Liver (tissue), 9 donors: Measurements from ENCODE around the gene GRB2. TPM values are rescaled to one million over a fixed set of nuclear protein-coding genes. Genes with fewer than 3 reads are reported as not detected.

Experiments used
- DNase-seq: peaks from one replicate; pipeline ENCODE4 v3.0.0-alpha.2; 2017; ENCODE audit warnings: low spot score
- H3K27ac ChIP-seq, 2 donors: one replicate each; pipeline ENCODE4 v1.7.0; 2013; ENCODE audit warnings: inconsistent platforms in 2 of 2, low read length in 2 of 2, control low read depth in 1 of 2, low read depth in 1 of 2, mild to moderate bottlenecking in 1 of 2
- H3K27me3 ChIP-seq, 4 donors: one replicate each; pipeline versions ENCODE4 v1.6.1 to v1.7.0; 2013; ENCODE audit warnings: low read length in 3 of 4, inconsistent platforms in 1 of 4, mild to moderate bottlenecking in 1 of 4, moderate library complexity in 1 of 4; ENCODE audit not compliant: control insufficient read depth in 4 of 4, insufficient read depth in 4 of 4
- H3K36me3 ChIP-seq, 4 donors: one replicate each; pipeline versions ENCODE4 v1.6.1 to v1.7.0; 2013; ENCODE audit warnings: low read length in 3 of 4, mild to moderate bottlenecking in 3 of 4, low read depth in 1 of 4, moderate library complexity in 1 of 4; ENCODE audit not compliant: control insufficient read depth in 4 of 4, insufficient read depth in 3 of 4
- H3K4me1 ChIP-seq, 4 donors: one replicate each; pipeline versions ENCODE4 v1.6.1 to v1.7.0; 2013; ENCODE audit warnings: low read length in 3 of 4, mild to moderate bottlenecking in 3 of 4, moderate library complexity in 1 of 4; ENCODE audit not compliant: control insufficient read depth in 4 of 4, insufficient read depth in 4 of 4
- H3K4me3 ChIP-seq, 3 donors: one replicate each; pipeline versions ENCODE4 v1.6.1 to v1.7.0; 2013; ENCODE audit warnings: low read length in 3 of 3, control low read depth in 1 of 3, low read depth in 1 of 3, mild to moderate bottlenecking in 1 of 3
- H3K9ac ChIP-seq, 2 donors: one replicate each; pipeline ENCODE4 v1.7.0; 2013; ENCODE audit warnings: low read length in 2 of 2, mild to moderate bottlenecking in 2 of 2, moderate library complexity in 2 of 2, control low read depth in 1 of 2, low read depth in 1 of 2
- H3K9me3 ChIP-seq, 4 donors: one replicate each; pipeline versions ENCODE4 v1.6.1 to v1.7.0; 2013; ENCODE audit warnings: low read length in 3 of 4; ENCODE audit not compliant: control insufficient read depth in 4 of 4
- ATF3 ChIP-seq: IDR thresholded peaks from 2 replicates; pipeline ENCODE4 v1.6.1; 2016; ENCODE audit warnings: antibody characterized with exemption
- CTCF ChIP-seq: fragments of 150-350 bp; IDR thresholded peaks from 2 replicates; pipeline ENCODE4 v1.5.1; 2017; ENCODE audit warnings: improper control_type of control experiment, low read depth, low read length; ENCODE audit not compliant: missing input control
- EGR1 ChIP-seq, 2 donors: IDR thresholded peaks; 2 replicates each; pipeline ENCODE4 v1.6.1; 2016 to 2018; ENCODE audit warnings: antibody characterized with exemption in 2 of 2, low read depth in 2 of 2
- FOXA1 ChIP-seq: IDR thresholded peaks from 2 replicates; pipeline ENCODE4 v1.6.1; 2016; ENCODE audit warnings: antibody characterized with exemption
- FOXA2 ChIP-seq: IDR thresholded peaks from 2 replicates; pipeline ENCODE4 v1.6.1; 2016; ENCODE audit warnings: antibody characterized with exemption
- GABPA ChIP-seq, 2 donors: IDR thresholded peaks in 1 of 2; conservative IDR thresholded peaks in 1 of 2; 2 replicates each; pipeline ENCODE4 v1.6.1; 2016; ENCODE audit warnings: antibody characterized with exemption in 2 of 2, mild to moderate bottlenecking in 1 of 2, moderate library complexity in 1 of 2
- HNF4A ChIP-seq, 2 donors: conservative IDR thresholded peaks; 2 replicates each; pipeline ENCODE4 v1.6.1; 2016; ENCODE audit warnings: antibody characterized with exemption in 2 of 2, mild to moderate bottlenecking in 2 of 2
- HNF4G ChIP-seq: IDR thresholded peaks from 2 replicates; pipeline ENCODE4 v1.6.1; 2016; ENCODE audit warnings: antibody characterized with exemption
- JUND ChIP-seq, 2 donors: IDR thresholded peaks; 2 replicates each; pipeline ENCODE4 v1.6.1; 2016; ENCODE audit warnings: antibody characterized with exemption in 2 of 2
- MAX ChIP-seq: IDR thresholded peaks from 2 replicates; pipeline ENCODE4 v1.6.1; 2016; ENCODE audit warnings: antibody characterized with exemption
- NR2F2 ChIP-seq: IDR thresholded peaks from 2 replicates; pipeline ENCODE4 v1.6.1; 2016; ENCODE audit warnings: antibody characterized with exemption
- RAD21 ChIP-seq, 2 donors: IDR thresholded peaks; 2 replicates each; pipeline ENCODE4 v1.6.1; 2016; ENCODE audit warnings: antibody characterized with exemption in 2 of 2, mild to moderate bottlenecking in 2 of 2
- REST ChIP-seq: IDR thresholded peaks from 2 replicates; pipeline ENCODE4 v1.6.1; 2016; ENCODE audit warnings: antibody characterized with exemption, mild to moderate bottlenecking
- RXRA ChIP-seq, 2 donors: IDR thresholded peaks; 2 replicates each; pipeline ENCODE4 v1.6.1; 2017 to 2018; ENCODE audit warnings: antibody characterized with exemption in 2 of 2, mild to moderate bottlenecking in 1 of 2
- SP1 ChIP-seq: IDR thresholded peaks from 2 replicates; pipeline ENCODE4 v1.6.1; 2018; ENCODE audit warnings: antibody characterized with exemption, mild to moderate bottlenecking
- TAF1 ChIP-seq: conservative IDR thresholded peaks from 2 replicates; pipeline ENCODE4 v1.6.1; 2016; ENCODE audit warnings: antibody characterized with exemption, mild to moderate bottlenecking
- YY1 ChIP-seq: IDR thresholded peaks from 2 replicates; pipeline ENCODE4 v1.6.1; 2016; ENCODE audit warnings: antibody characterized with exemption, mild to moderate bottlenecking
- ZBTB33 ChIP-seq: IDR thresholded peaks from 2 replicates; pipeline ENCODE4 v1.6.1; 2016; ENCODE audit warnings: antibody characterized with exemption
- WGBS: extraction: QIAGEN DNeasy Blood & Tissue Kit; methylation state at CpG from one replicate; pipeline ENCODE4 v1.1.7; 2013; 5-methylcytosine and 5-hydroxymethylcytosine counted together
- polyA plus RNA-seq, 2 donors: library from polyadenylated mRNA; stranded (reverse) in 1 of 2; unstranded in 1 of 2; fragments of 200-250 nt in 1 of 2; fragments of >200 nt in 1 of 2; fragmentation: Nextera tagmentation in 1 of 2; extraction: Ambion mirVana in 1 of 2; gene quantifications; one replicate each; pipeline versions ENCODE4 v1.2.1 to v1.2.3, GENCODE V29; 2013 to 2015
- total RNA-seq, 2 donors: library from RNA; depleted of rRNA; stranded (reverse); fragments of >200 nt; gene quantifications; one replicate each; pipeline ENCODE4 v1.2.3, GENCODE V29; 2014
- donor health status: healthy.
- donor health status: healthy.
- donor health status: healthy.
- donor health status: healthy.
- donor health status: healthy.

The GRB2 gene
- total and polyA plus RNA-seq, 4 donors, result 36.0 to 91.8 (median 49.6) TPM

GRCh38 chr17:75321506-75321905, 84.0 kb downstream of the GRB2 start:
- H3K36me3 ChIP-seq, result peaks cover 4 to 33% (median 10%) of the 10 kb centered on the region in 4 donors

More at GRCh38 chr17:75321506-75321905, 84.0 kb downstream of the GRB2 start:
- Histone ChIP-seq H3K4me1 (peaks cover 0 to 3% (median 1%) of the 10 kb centered on the region in 4 donors), H3K9ac (no peak overlapping the region), H3K4me3 (no peak overlapping the region), H3K9me3 (no peaks in the 10 kb centered on the region), H3K27ac (no peak overlapping the region), H3K27me3 (no peaks in the 10 kb centered on the region)
- no peak for DNase-seq
- WGBS, result 92% methylated on average over 10 of the region's 10 CpGs
- TF ChIP-seq YY1 (no peak), EGR1 (IDR thresholded peaks at IDR 0.05; ENCODE audit: low read depth in 2 of 2) (no peak), RXRA (IDR thresholded peaks at IDR 0.05) (no peak), CTCF (no peak), ZBTB33 (no peak), FOXA1 (no peak), JUND (IDR thresholded peaks at IDR 0.05) (no peak), HNF4G (no peak), MAX (no peak), NR2F2 (no peak), RAD21 (IDR thresholded peaks at IDR 0.05) (no peak), HNF4A (conservative IDR thresholded peaks at IDR 0.05) (no peak), SP1 (no peak), REST (no peak), ATF3 (no peak), FOXA2 (no peak), TAF1 (no peak), GABPA (IDR thresholded peaks at IDR 0.05 in 1 of 2, conservative IDR thresholded peaks at IDR 0.05 in 1 of 2) (no peak)
